KOPT-K1 (cell line): Measurements from ENCODE around the gene HLF.
A peak's percentile ranks its signal among the peaks of the same experiment; 100 is the strongest.

Source experiments
- H3K27ac ChIP-seq: fragments of 200-600 bp; sonication (generic); 2 replicates; pipeline ENCODE4 v1.5.1; 2016; ENCODE audit warnings: antibody characterized with exemption, mild to moderate bottlenecking, low read depth, low read length; ENCODE audit not compliant: poor library complexity, severe bottlenecking
- H3K36me3 ChIP-seq: fragments of 200-600 bp; sonication (generic); 2 replicates; pipeline ENCODE4 v1.5.1; 2017; ENCODE audit warnings: antibody characterized with exemption, mild to moderate bottlenecking, low read length, moderate library complexity; ENCODE audit not compliant: insufficient read depth
- H3K9me3 ChIP-seq: fragments of 200-600 bp; sonication (generic); 2 replicates; pipeline ENCODE4 v1.5.1; 2017; ENCODE audit warnings: antibody characterized with exemption, low read length, mild to moderate bottlenecking; ENCODE audit not compliant: insufficient read depth, poor library complexity, severe bottlenecking

HLF gene

DNA sequence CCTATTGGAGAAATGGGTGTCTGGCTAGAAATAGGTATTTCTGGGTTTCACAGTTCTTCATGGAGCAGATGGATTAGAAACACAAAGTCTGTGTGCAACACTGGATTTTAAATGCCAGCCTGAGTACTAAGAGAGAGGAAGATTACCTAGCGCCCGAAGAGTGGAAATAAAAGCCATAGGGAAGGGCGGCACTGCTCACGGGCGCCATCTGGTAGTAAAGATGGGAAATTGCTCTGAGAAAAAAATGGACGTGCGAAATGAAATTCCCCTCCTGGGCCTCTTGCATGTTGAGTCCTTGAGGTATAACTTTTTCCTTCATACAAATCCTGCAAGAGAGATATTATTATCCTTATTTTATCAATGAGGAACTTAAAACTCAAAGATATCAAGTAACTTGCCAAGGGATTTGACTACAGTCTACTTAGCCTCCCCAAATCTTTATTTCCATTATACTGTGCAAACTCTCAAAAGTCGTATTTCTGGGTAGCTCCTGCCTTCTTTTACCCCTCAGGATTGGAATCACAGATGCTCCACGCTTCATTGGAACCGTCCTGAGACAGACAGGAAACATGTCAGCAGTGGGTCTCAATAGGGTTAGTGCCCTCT lies 84.1 kb downstream of the HLF start:
- peak overlapping the region; percentile 57 for H3K27ac ChIP-seq
- no peaks in the 10 kb centered on the region for H3K36me3 ChIP-seq
- peaks cover 7% of the 10 kb centered on the region for H3K9me3 ChIP-seq

DNA sequence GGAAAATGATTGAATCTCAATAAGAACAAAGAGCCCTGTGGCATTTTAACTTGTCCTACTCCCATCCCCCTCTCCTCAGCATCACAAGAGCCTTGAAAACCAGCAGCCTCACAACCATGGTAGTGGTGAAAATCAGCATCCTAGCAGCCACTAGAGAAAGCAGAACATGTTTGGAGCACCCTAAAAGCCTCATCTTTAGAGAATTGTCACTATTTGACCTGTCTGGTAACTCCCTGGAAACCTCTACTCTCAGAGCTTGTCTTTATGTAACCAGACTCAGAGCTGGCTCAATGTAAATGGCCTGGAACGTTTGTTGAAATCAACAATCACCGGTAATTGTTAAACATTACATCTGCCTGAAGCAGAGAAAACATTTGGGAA lies 86.1 kb downstream of the HLF start:
- H3K36me3 ChIP-seq, result no peaks in the 10 kb centered on the region
- H3K27ac ChIP-seq, result peak overlapping the region; percentile 4
- H3K9me3 ChIP-seq, result peaks cover 7% of the 10 kb centered on the region

DNA sequence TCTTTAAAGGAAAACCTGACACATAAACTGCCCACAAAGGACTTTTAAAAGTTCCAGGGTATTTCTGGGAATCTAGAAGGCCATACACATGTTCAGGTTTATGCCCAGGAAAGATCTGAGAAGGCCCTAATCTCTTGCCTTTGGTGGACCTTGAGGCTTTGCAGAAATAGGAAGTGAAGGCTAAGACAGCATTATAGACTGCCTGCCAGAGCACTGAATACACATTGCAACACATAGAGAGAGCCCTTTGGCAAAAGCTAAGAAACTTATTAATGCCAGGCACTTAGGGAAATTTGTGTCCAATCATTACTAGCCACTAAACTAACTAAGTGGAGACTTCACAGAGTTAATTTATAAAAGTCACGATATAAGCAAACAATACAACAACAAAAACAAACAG lies 86.5 kb downstream of the HLF start:
- Histone ChIP-seq H3K9me3 (peaks cover 6% of the 10 kb centered on the region), H3K27ac (no peak overlapping the region), H3K36me3 (no peaks in the 10 kb centered on the region)

DNA sequence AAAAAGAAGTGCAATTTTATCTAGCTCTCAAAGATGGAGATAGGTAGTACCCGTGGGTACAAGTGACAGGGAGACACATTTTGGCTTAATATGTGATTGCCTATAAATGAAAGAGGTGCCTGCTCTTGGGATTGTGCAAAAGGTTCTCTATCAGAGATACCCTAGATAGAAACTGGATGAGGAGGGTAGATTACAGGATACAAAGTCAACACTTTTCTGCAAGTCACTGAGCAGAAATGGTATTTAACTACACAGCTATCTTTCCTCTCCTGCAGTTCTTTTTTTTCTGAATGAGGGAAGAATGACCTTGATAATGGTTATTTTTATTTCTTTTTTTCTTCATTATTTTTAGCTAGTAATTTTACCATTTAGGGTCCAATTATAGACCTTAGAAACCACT lies 89.2 kb downstream of the HLF start:
- no peaks in the 10 kb centered on the region for H3K36me3 ChIP-seq
- H3K27ac ChIP-seq, result no peak overlapping the region

DNA sequence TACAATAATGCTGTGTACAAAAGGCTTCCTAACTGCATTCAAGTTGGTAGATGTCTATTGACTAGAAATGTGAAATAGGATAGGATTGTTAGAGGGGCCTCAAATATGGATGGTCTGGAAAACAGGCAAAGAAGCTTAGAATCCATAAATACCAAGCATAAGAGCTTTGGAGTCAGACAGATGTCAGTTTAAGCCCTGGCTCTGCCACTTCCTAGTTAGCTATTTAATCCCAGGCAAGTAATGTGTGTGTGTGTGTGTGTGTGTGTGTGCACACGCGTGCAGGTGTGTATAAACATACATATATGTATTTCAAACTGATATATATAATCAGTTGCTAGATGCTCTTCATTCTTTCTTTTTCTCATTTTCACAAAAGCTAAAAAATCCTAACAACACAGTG lies 90.2 kb downstream of the HLF start:
- Histone ChIP-seq H3K9me3 (no peaks in the 10 kb centered on the region), H3K36me3 (no peaks in the 10 kb centered on the region), H3K27ac (no peak overlapping the region)

More for the DNA sequence above, 89.2 kb downstream of the HLF start:
- H3K9me3 ChIP-seq, result no peaks in the 10 kb centered on the region

DNA sequence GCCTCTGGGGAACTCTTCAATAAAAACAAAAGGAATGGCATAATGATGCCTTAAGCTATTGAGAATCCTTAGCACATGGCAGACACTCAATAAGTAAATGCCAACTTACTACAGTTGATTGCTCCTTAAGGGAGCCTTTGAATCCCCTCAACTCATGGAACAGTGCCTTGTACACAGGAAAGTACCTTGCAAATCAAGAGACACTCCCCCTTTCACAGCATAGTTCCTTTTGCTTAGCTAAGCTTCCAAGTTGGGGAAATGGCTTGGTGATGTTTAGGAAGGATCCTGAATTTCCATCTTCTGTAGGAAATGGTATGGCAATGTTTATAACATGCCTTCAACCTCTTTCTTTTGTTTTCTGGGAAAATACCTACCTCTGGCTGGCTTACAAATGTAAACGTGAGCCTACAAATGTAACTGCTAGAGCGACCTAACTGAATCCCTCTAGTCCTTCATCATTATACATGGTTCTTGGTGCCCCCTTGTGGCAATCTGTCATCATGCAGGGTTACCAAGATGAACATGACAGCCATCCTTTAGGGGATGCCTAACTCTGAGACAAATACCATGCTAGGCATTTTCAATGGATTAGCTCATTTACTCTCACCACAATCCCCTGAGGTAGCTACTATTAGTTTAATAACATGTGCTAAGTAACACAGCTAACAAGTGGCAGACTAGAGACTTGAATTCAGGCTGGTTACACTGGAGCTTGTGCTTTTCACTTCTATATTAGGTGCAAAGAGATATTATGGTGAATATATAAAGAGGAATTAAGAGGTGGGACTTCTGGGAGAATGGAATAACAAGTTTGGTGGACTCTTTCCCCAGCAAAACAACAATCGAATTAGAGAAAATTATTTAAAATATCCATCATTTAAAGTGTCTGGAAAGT lies 91.9 kb downstream of the HLF start:
- Histone ChIP-seq H3K9me3 (peaks cover 8% of the 10 kb centered on the region), H3K36me3 (no peaks in the 10 kb centered on the region), H3K27ac (peak overlapping the region; percentile 11)

DNA sequence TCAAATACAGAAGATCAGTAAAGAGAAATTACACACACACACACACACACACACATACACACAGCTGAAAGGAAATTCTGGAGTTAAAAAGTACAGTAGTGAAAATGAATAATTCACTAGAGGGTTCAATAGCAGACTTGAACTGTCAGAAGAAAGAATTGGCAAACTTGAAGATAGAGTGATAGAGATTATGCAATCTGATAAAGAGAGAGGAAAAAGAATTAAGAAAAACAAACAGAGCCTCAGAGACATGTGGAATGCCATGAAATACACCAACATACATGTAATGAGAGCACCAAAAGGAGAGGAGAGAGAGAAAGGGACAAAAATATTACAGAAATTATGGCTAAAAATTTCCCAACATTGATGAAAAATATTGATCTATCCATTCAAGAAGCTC lies 96.2 kb downstream of the HLF start:
- no peaks in the 10 kb centered on the region for H3K36me3 ChIP-seq
- peaks cover 8% of the 10 kb centered on the region for H3K9me3 ChIP-seq
- no peak overlapping the region for H3K27ac ChIP-seq

DNA sequence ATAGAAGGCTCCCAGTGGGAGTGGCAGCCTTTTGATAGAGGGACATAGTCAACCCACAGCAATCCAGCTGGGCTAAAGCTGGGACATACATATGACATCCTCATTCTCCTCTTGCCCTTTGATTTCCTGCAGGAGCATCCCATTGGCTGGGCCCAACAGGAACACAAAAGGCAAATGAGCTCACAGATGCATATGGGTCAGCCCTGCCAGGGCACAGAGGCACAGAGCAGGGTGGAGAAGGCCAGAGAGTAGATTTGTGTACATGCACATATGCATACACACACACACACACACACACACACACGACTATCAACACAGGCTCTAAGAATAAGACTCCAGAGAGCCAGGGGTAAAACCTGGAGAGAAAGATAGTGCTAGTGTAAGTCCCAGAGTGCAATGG lies 98.3 kb downstream of the HLF start:
- Histone ChIP-seq H3K9me3 (peaks cover 8% of the 10 kb centered on the region), H3K36me3 (no peaks in the 10 kb centered on the region), H3K27ac (no peak overlapping the region)

DNA sequence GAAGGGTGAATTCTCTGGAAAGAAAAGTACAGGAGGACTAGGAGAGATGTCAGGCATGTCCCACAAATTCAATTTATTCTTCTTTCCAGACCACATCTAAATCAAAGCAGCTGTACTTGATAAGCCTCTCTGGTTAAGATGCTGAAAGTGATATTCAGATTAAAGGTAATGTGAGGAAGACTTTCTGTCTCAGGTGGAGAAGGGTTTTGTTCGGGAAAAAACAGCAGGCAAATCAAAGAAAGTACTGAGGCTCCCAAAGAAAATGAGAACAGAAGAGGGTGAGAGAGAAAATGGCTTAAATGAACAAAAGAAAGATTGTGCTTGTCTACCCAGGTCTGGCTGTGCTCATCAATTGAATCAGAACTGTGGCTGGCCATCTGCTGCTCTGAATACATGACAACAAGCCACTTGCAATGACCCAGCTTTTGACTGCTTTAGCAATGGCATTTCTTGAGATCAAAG lies 101.3 kb downstream of the HLF start:
- Histone ChIP-seq H3K27ac (no peak overlapping the region), H3K9me3 (peaks cover 6% of the 10 kb centered on the region), H3K36me3 (no peaks in the 10 kb centered on the region)

DNA sequence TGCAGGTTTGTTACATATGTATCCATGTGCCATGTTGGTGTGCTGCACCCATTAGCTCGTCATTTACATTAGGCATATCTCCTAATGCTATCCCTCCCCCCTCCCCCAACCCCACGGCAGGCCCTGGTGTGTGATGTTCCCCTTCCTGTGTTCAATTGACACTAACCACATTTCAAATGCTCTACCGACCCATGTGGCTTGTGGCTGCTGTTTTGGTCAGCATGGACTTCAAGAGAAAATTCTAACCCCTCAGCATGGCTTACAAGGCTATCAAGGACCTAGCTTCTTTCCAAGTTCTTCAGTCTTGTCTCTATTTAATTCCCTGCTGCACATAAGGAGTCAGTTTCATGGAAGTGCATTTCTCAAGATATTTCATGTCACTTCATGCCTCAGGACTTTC lies 103.9 kb downstream of the HLF start:
- H3K36me3 ChIP-seq, result no peaks in the 10 kb centered on the region
- peaks cover 21% of the 10 kb centered on the region for H3K9me3 ChIP-seq
- H3K27ac ChIP-seq, result no peak overlapping the region
